CD4-positive, alpha-beta T cell treated with Interleukin-15 for 1 hour (primary cell): ENCODE data around the gene BANP.
"Not testable (repeated sequence)": the region's sequence is repeated elsewhere in the genome, so short reads cannot be mapped to it uniquely, and the experiment has no call there.

Experiments
- DNase-seq: peaks from one replicate; pipeline ENCODE4 v3.0.0-alpha.2; 2020

Gene BANP

DNA sequence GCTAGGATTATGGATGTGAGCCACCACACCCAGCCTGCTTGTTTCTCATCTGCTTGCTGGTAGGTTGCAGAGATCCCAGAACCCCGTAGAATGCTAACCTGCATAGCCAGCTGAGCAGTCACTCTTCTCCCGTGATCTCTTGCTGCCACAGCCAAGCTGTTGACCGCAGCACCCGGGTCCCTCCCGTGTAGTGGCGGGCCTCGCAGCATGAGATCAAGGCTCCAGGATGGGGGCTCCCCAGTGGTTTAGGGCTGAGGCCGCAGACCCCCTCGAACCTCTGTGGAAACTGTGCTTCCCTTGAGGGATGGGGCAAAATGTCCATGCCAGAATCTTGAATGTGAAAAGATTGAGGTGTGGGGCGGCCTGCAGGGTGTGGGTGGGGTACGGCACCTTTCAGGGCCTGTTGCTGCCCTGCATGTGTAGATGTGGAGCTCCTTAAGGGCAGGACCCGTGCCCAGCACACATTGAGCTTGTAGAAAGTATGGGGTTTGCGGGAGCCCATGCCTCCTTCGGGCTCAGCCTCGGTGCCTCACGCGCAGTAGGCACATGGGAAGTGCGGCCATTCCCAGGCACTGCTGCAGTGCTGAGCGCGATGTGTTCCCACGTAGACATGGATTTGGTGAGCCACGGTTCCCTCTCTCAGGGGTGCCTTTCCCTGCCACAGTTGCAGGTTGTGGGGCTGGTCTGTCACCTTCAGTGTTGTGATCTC is 99.9 kb downstream of the BANP start:
- no peak for DNase-seq

DNA sequence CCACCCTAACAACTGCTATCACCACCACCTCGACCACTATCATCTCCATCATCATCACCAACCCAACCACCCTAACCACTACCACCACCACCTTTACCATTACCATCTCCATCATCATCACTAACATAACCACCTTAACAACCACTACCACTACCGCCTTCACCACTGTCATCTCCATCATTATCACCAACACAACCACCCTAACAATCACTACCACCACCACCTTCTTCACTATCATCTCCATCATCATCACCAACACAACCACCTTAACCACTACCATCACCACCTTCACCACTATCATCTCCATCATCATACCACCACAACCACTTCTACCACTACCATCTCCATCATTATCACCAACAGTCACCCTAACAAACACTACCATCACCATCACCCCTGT is 101.4 kb downstream of the BANP start:
- DNase-seq, result no peak

DNA sequence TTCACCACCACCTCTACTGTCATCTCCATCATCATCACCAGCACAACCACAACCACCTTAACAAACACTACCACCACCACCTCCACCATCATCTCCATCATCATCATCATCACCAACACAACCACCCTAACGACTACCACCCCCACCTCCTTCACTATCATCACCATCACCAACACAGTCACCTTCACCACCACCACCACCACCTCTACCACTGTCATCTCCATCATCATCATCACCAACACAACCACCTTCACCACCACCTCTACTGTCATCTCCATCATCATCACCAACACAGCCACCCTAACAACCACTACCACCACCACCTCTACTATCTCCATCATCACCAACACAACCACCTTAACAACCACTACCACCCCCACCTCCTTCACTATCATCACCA is 102.2 kb downstream of the BANP start:
- DNase-seq, result not testable (repeated sequence)

DNA sequence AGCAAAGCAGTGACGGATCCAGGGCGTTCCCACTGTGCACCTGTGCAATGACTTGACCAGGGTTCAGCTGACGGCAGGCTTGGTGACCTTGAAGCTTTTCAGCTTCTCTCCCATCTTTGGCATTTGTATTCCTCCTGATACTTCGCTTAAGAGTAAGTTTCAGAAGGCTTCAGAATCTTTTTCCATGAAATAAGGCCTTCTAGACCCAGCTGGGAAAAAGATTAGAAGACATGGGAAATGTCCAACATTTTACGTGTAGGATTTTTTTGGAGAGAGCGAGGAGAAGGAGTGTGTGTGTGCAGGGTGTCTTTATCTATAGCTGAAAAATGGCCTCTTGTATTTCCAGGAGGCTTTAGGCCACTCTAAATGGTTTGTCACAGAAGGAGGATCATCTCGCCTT is 104.1 kb downstream of the BANP start:
- DNase-seq, result no peak

DNA sequence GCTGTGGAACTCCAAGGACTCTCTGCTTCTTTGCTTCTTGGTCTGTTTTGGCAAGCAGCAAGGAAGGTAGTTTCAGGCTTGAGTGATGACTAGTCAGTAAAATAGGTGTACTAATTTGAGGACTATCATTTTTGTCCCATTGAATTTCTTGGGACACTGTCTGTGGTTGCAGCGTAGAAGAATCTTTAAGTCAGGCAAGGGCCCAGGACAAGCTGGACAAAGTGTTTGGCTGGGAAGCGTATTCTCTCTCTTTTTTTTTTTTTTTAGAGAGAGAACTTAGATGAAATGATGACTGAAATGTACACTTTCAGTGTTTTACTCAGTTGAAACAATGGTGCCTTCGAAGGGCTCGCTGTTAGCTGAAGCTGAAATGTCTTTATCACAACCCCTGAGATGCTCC is 105.0 kb downstream of the BANP start:
- DNase-seq, result no peak

DNA sequence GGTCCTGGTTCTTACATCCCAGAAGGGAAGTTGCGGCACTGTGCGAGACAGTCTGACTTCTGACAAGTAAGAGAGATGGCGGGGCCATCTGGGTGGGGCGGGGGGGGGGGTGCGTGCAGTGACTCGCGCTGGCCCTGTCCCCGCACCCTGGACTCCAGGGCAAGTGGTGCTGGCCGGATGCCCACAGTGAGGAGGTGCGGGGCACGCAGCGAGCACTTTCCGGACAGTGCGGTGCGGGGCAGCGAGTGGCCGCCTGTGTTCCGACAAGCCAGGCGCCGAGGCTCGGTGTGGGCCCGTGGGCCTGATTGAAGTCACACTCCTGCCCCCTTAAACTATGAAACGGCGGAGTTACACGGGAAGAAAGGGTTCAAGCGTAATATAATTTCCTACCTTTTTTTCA is 106.4 kb downstream of the BANP start:
- DNase-seq, result no peak

DNA sequence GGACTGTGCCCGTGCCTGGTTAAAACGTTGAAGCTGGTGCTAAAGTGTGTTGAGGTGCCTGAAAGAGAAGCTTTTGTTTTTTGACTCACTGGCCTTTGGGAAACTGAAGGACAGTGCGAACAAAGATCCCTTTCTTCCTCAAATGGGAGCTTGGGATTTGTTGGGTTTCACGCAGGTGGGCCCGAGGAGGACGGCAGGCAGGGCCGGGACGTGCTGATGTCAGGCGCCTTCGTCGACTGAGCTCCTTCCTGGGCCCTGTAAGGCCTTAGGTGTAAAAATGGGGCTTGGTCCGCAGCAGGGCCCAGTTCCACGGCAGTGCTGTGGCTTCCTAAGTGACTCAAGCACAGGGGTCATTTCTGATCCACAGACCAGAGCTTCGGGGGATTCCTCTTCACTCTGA is 106.9 kb downstream of the BANP start:
- DNase-seq, result no peak

DNA sequence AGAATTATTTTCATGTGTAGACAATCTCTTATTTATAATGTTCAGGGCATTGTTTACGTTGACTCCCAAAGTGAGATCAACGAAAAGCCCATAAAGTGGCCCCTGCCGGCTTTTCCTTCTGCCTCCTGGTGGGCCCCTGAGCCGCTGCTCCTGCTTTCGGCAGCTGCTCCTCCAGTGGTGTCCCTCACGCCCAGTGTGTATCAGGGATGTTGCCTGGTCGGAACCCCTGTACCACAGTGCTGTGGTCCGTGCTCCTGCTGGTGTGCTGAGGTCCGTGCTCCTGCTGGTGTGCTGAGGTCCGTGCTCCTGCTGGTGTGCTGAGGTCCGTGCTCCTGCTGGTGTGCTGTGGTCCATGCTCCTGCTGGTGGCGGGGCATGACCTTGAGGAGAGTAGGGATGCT is 107.6 kb downstream of the BANP start:
- DNase-seq, result no peak

DNA sequence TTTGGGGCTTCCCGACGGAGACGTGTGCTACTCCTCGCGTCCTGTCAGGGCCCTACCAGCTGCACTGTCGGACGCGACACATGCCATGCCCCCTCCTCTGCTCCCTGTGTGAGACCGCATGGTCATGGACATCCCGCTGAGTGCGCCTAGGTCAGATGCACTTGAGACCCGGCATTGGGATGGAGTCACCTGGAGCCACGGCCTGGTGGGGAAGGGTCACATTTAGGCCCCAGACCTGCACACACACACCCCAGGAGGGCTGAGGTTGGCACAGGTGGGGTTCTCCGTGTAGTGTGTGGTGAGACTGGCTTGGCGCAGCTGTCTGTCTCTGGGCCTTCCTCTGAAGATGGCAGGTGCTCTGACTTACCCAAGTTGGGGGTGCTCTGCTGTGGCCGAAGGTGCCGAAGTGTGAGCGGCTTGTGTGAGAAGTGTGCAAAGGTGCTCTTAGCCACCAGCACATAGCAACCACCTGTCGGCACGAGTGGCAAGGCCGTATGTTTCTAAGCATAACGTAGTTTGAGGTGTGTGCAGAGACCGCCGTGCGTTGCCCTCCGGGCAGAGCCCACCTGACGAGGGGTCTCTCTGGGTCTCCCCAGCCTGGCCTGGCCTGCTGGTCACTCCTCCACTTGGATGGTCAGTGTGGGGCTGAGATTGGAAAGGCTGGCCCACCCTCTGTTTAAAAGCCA is 108.6 kb downstream of the BANP start:
- no peak for DNase-seq

DNA sequence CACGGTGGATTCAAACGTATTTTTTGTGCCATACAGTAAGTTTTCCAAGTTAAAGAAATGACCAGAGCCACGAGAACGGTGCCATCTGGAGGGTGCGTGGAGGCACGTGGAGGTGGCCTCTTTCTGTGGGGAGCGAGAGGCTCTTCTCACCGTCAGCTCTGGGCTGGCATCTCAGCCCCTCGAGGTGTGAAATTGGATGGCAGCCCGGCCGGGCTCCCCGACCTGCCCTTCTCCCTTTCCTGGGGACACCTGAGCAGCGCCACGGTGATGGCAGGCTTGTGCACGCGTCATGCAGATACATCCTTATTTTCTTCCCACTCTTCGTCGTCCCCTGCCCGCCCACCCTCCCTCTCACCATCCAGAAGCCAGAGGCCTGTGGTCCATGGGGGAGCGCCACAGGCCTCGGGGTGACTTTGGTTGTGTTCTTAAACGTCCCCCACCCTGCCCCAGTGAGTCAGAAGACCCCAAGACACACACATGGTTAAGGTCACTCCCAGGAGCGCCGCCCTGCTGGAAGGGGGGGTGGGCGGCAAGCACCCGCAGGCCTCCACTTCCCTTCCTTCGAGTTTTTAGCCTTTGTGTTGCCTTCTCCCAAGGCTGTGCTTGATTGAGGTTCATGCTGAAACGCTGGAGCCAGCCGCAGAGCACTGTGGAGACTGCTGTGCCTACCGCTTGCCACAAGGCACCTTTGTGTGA is 109.4 kb downstream of the BANP start:
- DNase-seq, result no peak

DNA sequence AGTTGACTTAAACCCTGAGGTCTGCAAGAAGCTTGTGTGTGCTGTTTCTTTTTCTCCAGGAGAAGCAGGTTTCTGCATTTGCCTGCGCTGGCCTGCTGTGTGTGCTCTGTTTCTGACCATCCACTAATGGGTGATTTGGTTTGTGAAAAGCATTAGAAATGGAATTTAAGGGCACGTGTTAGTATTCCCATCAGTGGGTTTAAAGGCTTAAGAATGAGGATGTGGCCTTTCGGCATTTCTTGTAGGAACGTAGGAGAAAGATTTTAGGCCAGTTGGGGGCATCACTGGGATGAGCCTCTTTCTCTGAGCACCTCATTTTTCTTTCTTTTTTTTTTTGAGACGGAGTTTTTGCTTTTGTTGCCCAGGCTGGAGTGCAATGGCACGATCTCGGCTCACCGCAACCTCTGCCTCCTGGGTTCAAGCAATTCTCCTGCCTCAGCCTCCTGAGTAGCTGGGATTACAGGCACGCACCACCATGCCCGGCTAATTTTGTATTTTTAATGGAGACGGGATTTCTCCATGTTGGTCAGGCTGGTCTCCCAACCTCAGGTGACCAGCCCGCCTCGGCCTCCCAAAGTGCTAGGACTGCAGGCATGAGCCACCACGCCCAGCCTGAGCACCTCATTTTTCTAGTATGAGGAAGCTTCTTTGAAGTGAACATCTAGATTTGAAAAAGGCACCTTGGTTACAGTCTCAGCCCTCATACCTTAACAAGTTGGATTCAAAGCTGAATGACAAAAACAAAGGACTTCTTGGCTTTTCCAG is 110.3 kb downstream of the BANP start:
- DNase-seq, result no peak

DNA sequence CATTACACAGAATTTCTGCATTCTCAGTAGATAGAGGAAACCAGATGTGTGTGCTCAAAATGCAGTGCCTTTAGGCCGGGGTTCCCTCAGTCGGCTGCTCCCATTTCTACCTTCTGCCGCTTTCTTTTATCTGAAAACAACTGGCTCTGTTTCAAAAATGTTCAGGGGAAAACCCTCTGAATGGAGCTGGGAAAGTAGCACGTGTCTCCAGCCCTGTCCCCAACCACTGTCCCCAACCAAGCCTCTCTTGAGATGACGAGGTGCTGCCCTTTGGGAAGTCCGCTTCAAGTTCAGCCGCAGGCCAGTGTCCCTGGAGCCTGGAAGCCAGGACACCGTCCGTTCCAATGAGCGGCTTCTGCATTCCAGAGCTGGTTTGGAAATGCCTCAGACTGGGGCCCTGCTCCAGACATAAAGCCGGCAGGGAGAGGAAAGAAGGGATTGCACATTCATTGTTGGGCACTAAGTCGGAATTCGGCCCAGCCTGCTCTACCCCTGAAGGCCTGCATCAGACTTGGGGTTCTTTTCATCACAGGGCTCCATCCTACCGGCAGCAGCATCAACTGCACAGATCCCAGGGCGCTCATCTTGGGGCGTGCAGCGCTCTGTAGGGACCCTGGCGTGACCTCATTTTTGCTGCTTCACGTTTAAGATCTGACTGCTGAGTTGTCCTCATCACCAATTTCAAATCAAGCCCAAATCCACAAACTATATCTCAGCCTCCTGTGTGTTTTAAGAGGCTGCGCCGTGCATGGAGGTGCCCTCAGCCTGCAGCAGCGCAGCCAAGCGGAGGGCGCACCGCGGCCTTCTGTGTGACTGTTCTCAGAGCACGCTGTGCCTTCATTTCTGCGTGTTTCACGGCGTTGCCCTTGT is 111.3 kb downstream of the BANP start:
- DNase-seq, result no peak

DNA sequence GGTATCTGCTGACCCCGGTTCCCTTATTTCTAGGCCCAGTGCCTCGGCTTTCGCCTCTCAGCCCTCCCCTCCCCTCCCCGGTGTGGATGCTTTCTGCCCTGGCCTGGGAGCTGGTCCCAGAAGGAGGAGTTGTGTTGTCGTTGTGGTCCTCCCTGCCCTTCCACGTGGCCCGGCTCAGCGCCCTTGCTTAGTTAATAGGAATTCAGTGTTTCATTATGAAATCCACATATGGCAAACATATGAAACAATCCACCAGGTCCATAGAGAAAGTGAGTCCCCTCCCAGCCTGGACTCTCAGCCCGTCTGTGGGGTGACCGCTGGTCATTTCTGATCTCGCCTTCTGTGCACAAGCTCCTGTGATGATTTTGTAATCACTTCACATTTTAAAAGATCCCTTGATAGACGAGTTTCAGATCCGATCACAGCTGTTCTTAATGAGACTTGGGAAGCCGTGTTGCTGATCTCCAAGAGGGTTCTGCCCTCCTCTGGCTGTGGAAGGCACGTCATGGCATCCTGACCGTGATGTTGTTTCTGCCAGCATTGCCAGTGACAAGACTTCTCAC is 112.1 kb downstream of the BANP start:
- no peak for DNase-seq

DNA sequence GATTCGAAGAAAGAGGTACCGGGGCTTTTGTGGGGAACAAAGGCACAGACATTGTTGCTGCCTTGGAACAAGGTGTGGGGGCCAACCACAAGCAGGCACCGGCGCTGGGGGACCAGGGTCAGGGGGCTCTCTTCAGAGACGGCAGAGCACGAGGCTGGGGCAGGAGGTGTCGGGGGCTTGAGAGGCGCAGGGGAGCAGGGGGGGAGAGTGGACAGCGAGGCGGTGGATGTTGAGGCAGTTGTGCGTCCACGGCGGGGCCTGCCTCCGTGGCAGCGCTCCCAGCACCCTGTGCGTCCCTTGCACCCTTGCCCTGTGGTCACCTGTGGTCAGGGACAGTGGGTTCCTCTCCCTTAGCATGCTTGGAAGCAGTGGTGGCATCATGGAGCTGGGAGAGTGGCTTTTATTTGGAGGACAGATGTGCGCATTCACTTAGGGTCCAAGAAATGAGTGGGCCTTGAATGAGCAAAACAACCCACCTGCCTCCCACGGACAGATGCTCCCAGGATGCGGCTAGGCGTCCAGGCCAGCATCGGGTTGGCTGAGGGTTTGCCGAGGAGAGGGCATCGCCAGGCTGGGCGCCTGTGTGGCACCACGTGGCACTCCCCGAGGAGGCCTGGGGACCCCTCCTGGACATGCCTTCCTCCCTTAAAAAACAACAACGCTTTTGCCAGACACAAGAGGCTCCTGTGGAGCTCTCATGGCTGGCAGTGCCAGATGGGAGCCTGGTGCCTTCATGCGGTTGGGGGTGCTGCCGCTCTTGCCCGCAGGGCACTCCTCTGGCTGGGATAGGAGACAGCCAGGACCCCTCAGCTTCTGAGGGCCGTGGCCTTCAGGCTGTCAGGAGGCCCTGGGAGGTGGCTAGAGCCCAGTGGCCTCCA is 113.0 kb downstream of the BANP start:
- DNase-seq, result no peak

DNA sequence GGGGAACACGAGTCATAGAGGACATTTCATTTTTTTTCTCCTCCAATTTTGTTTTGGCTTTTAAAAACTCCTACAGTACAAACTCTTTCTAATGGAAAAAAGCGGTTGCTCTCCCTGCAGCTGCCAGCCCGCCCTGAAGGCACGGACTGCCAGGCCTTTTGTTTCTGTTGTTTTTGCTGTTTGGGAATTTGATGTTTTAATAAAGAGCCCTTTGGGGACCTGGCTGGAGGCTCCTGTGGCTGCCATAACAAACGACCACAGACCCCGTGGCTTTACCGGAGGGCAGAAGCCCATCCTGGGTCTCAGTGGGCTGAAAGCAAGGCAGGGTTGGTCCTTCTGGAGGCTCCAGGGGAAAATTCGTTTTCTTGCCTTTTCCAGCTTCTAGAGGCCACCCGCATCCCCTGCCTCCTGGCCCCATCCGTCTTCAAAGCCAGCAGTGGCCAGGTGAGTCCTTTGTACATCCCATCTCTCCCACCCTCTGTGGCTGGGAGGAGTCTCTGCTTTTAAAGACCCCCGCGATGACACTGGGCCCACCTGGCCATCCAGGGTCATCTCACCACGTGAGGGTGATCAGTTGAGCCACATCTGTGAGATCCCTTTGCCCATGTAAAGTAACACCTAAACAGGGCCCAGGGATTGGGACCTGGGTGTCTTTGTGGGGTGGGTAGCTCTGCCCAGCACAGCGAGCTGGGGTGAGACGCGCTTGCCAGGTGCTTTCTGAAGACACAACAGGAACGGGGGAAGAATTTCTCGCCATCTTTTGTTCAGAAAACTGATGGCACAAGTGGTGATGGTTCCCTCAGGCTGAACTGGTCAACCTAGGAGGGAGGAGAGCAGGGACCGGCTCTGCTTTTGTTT is 113.9 kb downstream of the BANP start:
- DNase-seq, result no peak

DNA sequence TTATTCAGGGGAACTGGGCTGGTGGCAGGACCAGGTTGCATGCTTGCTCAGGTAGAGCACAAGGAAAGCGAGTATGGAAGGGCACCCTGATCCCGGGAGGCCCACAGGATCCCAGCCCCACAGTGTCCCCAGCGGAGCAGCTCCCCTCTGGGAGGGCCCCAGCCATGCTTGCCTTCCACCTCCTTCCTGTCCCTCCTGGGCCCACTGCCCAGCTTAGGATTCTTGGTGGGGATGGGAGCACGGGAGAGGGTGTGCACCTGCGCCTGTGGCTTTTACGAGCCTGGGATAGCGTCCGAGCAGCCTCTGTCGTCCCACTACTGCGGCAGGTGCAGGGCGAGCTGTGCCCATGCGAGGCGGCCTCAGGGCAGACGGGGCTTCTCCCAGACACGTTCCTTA is 114.5 kb downstream of the BANP start:
- DNase-seq, result no peak

DNA sequence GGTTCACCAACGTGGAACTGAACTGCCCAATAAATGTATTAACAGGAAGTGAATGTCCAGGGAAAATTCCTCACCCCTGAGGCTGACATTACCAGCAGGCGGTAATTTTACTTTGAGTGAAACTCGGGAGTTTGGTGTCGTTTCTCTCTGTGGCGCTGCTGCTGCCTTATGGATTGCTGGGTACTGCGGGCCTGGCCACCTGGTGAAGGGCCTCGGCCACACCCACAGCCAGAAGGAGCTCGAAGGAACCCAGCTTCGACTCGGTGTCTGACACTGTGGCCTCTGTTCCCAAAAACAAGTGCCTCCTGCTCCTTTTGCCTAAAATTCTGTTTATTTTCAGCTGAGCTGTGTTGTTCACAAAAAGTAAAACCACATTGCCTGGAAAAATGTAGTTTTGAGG is 115.0 kb downstream of the BANP start:
- DNase-seq, result no peak

DNA sequence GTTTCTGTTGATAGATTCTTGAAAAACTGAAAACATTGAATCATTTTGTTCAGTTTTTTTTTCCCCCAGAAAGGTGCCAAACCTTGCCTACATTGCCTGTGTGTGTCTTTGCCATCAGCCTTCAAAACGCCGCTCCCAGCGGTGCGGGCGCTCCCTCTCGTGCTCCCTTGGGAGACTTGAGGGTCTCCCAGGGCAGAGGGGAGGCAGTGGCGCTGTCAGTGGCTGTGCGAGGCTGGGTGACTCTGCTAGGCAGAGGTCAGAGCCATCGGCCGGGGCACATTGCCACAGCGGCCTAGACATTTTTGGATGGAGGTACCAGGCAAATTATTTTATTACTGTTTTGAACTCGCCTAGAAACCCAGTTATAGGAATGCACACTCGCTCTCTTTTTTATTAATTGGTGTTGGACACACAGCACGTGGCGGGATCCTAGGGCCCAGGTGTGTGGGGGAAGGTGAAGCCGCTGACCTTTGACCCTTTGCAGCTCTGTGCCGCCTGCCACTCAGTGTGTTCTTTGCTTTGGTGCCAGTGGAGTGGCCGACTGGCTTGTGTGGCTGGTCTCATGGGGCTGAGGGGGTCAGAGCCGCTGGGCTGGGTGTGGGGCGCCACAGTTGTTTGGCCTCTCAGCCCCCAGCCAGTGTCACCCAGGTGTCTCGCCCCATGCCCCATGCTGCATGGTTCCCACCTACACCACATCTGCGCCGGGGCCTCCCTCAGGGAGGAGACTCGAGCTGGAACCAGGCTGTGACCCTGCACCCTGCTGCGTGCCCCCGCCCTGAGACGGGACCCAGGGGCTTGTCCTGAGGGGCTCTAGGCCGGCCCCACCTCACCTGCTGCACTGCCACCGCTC is 115.7 kb downstream of the BANP start:
- no peak for DNase-seq
